ENCODE results near the gene CHTF18. TPM values are rescaled to one million over a fixed set of nuclear protein-coding genes. Genes with fewer than 3 reads are reported as not detected.
"Not testable (repeated sequence)": the region's sequence is repeated elsewhere in the genome, so short reads cannot be mapped to it uniquely, and the experiment has no call there.

CHTF18 gene
- total RNA-seq = 142 and 154 TPM in 2 replicates

GRCh38 chr16:788399-789126, at the start of gene CHTF18:
Gene CHTF18 (plus strand): TSS chr16:788620. CDS start chr16:788685, 65 bp downstream.
- intact Hi-C loops (cut with micrococcal nuclease) = loop anchor here (1.0 to 5.0 kb wide), 5 partner anchors 19 to 634 kb away; partner anchors contain the start of genes CIAO3, METTL26 and UQCC4
- Mint-ChIP-seq H3K4me1 (ENCODE audit: low read depth) (no peaks in the 10 kb centered on the region), H3K36me3 (ENCODE audit: low read depth) (peaks cover 7% of the 10 kb centered on the region), H3K27me3 (ENCODE audit: insufficient read depth) (no peaks in the 10 kb centered on the region), H3K4me3 (peak within 1 kb of the TSS; percentile 92), H3K27ac (peak within 1 kb of the TSS; percentile 79), H3K9me3 (no peaks in the 10 kb centered on the region)
- peak; percentile 92 for DNase-seq (ENCODE audit: low spot score)

DNA sequence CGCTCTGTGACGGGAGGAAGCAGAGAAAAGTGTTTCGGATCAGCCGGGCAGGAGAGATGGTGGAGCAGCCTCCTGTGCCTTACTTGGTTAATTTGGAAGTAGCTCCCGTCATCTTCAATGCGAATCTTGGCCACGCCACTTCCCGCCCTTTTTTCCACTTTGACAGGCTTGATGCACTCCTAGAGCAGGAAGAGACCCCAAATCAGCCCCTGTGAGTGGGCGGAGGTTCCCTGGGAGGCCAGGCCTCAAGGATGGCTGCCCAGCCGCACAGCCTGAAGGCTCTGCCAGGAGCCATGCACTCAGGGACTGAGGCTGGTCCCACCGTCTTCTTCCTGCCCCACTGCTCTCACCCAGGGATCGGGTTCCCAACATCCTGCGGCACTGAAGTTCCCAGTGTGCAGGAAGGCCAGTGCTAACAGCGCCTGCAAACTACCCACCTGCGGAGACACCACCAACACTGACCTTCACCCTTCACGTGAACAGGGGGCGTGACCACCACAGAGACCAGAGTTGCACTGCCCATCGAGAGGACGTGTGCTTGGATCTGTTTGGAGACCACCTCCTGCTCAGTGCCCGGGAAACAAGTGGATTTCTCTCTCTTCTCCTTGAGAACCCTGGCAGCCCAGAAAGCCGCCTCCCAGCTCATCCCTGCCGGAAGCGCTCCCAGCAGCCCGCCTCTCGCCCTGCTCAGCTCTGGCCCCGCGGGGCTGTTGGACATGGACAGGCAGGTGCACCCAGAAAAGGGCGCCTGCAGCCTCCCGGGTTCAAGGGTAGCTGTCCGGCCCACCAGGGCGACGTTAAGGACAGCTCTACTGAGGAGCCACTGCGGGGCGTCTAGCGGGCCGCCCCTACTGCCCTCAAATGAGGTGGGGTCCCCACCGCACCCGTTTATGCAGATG, 48.6 kb upstream of the CHTF18 start:
- no peaks in the 10 kb centered on the region for H3K27me3 Mint-ChIP-seq (ENCODE audit: insufficient read depth)
- peaks cover 17% of the 10 kb centered on the region for H3K4me1 Mint-ChIP-seq (ENCODE audit: low read depth)
- no peak overlapping the region for H3K27ac Mint-ChIP-seq
- no peaks in the 10 kb centered on the region for H3K9me3 Mint-ChIP-seq
- intact Hi-C loops (cut with micrococcal nuclease) = loop anchor here (1.0 to 10.0 kb wide), 4 partner anchors 43 to 235 kb away; partner anchors contain the start of genes CHTF18, LMF1 and RPUSD1
- H3K4me3 Mint-ChIP-seq = peak overlapping the region; percentile 85
- peaks cover 17% of the 10 kb centered on the region for H3K36me3 Mint-ChIP-seq (ENCODE audit: low read depth)
- DNase-seq (ENCODE audit: low spot score) = no peak

- no peak for DNase-seq (ENCODE audit: low spot score)
- H3K27me3 Mint-ChIP-seq (ENCODE audit: insufficient read depth) = no peaks in the 10 kb centered on the region
- peak overlapping the region; percentile 23 for H3K27ac Mint-ChIP-seq
- intact Hi-C loops (cut with micrococcal nuclease) = loop anchor here (1.0 to 10.0 kb wide), 3 partner anchors 47 to 234 kb away; partner anchors contain the start of genes CHTF18, LMF1 and RPUSD1
- no peaks in the 10 kb centered on the region for H3K9me3 Mint-ChIP-seq
- peaks cover 13% of the 10 kb centered on the region for H3K36me3 Mint-ChIP-seq (ENCODE audit: low read depth)
- peaks cover 14% of the 10 kb centered on the region for H3K4me1 Mint-ChIP-seq (ENCODE audit: low read depth)
- peak overlapping the region; percentile 85 for H3K4me3 Mint-ChIP-seq
These were observed 48.0 kb upstream of the CHTF18 start for GRCh38 chr16:740459-740763.

DNA sequence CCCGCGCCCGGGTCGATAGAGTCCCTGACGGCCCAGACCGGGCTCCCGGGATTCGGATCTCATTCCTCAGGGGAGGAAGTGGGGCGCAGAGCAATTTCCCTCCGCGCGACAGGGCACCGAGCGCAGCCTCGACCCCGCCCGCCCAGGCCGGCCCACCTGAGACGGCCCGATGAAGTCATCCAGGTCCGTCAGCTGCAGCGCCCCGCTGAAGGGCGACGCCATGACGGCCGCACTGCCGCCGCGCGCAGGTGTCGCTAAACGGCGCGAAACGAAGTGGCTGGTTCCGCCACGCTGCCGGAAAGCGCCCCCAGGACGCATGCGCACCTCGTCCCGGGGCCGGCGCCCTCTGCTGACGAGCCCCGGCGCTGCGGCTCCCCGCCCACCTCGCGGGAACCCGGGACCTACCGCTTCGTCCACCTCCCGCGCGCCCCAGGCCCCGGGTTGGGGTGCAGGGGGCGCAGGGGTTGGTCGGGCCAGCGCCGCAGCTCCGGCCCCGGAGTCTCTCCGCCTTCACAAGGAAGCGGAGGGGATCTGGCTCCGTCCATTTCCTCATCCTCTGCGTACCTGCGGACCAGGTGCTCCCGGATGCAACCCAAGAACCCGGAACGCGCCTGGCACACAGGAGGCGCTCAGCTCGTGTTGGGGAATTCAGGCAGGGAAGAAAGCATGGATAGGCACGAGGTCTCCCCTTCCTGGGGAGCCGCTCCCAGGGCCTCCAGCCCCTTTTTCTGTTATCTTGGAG, 47.5 kb upstream of the CHTF18 start, which contains the start of gene CIAO3:
TSS of gene CIAO3 (minus strand) at position 234 of the 742 bp plus-strand sequence. CDS start at position 222, 12 bp downstream.
- Mint-ChIP-seq H3K4me1 (ENCODE audit: low read depth) (peaks cover 9% of the 10 kb centered on the region), H3K27me3 (ENCODE audit: insufficient read depth) (no peaks in the 10 kb centered on the region), H3K36me3 (ENCODE audit: low read depth) (peaks cover 11% of the 10 kb centered on the region), H3K9me3 (no peaks in the 10 kb centered on the region), H3K4me3 (peak within 1 kb of the TSS; percentile 85), H3K27ac (peak within 1 kb of the TSS; percentile 73)
- DNase-seq (ENCODE audit: low spot score) = peak; percentile 92
- intact Hi-C loops (cut with micrococcal nuclease) = loop anchor here (1.0 to 10.0 kb wide), 3 partner anchors 46 to 234 kb away; partner anchors contain the start of genes CHTF18, LMF1 and RPUSD1

DNA sequence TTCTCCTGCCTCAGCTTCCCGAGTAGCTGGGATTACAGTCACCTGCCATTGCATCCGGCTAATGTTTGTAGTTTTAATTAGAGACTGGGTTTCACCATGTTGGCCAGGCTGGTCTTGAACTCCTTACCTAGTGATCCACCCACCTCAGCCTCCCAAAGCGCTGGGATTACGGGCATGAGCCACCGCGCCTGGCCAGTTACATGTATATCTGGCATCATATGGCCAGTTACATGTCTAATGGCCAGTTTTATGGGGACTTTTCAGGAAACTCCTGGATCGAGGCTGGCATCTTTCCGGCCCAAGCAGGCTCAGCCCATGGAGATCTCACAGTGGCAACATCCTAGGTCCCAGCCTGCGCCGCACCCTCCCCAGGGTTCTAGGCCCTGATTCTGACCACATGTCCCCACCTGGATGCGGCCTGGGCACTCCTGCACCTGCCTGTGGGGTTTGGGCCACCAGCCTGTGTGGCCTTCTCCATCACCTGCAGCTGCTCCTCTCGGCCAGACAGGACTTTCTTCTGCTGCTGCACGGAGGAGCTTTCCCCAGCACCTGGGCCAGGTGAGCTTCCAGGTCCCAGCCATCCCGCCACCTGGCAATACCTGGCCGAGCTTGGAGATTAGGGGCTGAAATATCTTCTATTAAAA, 46.3 kb upstream of the CHTF18 start:
- intact Hi-C loops (cut with micrococcal nuclease) = loop anchor here (5.0 to 10.0 kb wide), 2 partner anchors 45 to 233 kb away; partner anchors contain the start of genes CHTF18, LMF1 and RPUSD1
- no peaks in the 10 kb centered on the region for H3K9me3 Mint-ChIP-seq
- peak overlapping the region; percentile 80 for H3K4me3 Mint-ChIP-seq

GRCh38 chr16:742894-743293, 45.5 kb upstream of the CHTF18 start:
- H3K36me3 Mint-ChIP-seq (ENCODE audit: low read depth); H3K27ac Mint-ChIP-seq; H3K27me3 Mint-ChIP-seq (ENCODE audit: insufficient read depth); H3K4me1 Mint-ChIP-seq (ENCODE audit: low read depth); DNase-seq (ENCODE audit: low spot score); H3K9me3 Mint-ChIP-seq; H3K4me3 Mint-ChIP-seq: not testable (repeated sequence)
- intact Hi-C loops (cut with micrococcal nuclease) = loop anchor here (5.0 to 10.0 kb wide), 2 partner anchors 44 to 232 kb away; partner anchors contain the start of genes CHTF18, LMF1 and RPUSD1

More for the DNA sequence above, 46.3 kb upstream of the CHTF18 start:
- Mint-ChIP-seq H3K36me3 (ENCODE audit: low read depth) (peaks cover 7% of the 10 kb centered on the region), H3K27ac (no peak overlapping the region), H3K4me1 (ENCODE audit: low read depth) (peaks cover 4% of the 10 kb centered on the region), H3K27me3 (ENCODE audit: insufficient read depth) (no peaks in the 10 kb centered on the region)
- DNase-seq (ENCODE audit: low spot score) = no peak

- H3K36me3 Mint-ChIP-seq (ENCODE audit: low read depth) = peaks cover 2% of the 10 kb centered on the region
- no peak for DNase-seq (ENCODE audit: low spot score)
- no peak overlapping the region for H3K4me3 Mint-ChIP-seq
- no peaks in the 10 kb centered on the region for H3K27me3 Mint-ChIP-seq (ENCODE audit: insufficient read depth)
- H3K27ac Mint-ChIP-seq = no peak overlapping the region
- no peaks in the 10 kb centered on the region for H3K4me1 Mint-ChIP-seq (ENCODE audit: low read depth)
- no peaks in the 10 kb centered on the region for H3K9me3 Mint-ChIP-seq
- intact Hi-C loops (cut with micrococcal nuclease) = loop anchor here (5.0 to 10.0 kb wide), 2 partner anchors 43 to 231 kb away; partner anchors contain the start of genes CHTF18, LMF1 and RPUSD1
These were observed 44.5 kb upstream of the CHTF18 start for GRCh38 chr16:743794-744500.

DNA sequence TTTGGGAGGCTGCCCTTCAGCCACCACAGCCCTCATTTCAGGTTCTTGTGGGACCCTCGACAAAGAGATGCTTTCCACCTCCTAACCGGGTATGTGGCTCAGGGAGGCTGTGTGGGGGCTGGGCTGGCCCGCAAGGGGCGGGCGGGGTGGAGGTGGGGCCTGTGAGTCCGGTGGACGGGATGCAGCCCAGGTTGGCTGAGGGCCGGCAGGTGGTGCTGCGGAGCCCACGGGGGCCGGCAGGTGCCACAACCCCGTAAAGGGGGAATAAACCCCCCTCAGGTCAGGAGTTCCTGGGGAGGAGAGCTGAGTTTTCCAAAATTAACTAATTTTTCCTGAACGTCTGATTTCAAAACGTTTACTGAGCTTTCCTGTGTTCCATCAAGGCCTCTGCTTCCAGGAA, 42.7 kb upstream of the CHTF18 start:
- no peaks in the 10 kb centered on the region for H3K9me3 Mint-ChIP-seq

GRCh38 chr16:746637-747036, 41.8 kb upstream of the CHTF18 start:
- intact Hi-C loops (cut with micrococcal nuclease) = loop anchor here (10.0 kb wide), 1 partner anchor 228 kb away; the partner anchor contains the start of gene LMF1
- Mint-ChIP-seq H3K27me3 (ENCODE audit: insufficient read depth) (peaks cover 2% of the 10 kb centered on the region), H3K27ac (no peak overlapping the region), H3K4me3 (no peak overlapping the region), H3K9me3 (no peaks in the 10 kb centered on the region), H3K36me3 (ENCODE audit: low read depth) (no peaks in the 10 kb centered on the region), H3K4me1 (ENCODE audit: low read depth) (no peaks in the 10 kb centered on the region)
- no peak for DNase-seq (ENCODE audit: low spot score)

More for the DNA sequence above, 42.7 kb upstream of the CHTF18 start:
- Mint-ChIP-seq H3K36me3 (ENCODE audit: low read depth) (no peaks in the 10 kb centered on the region), H3K4me3 (no peak overlapping the region), H3K27me3 (ENCODE audit: insufficient read depth) (no peaks in the 10 kb centered on the region), H3K27ac (no peak overlapping the region), H3K4me1 (ENCODE audit: low read depth) (no peaks in the 10 kb centered on the region)
- intact Hi-C loops (cut with micrococcal nuclease) = loop anchor here (10.0 kb wide), 1 partner anchor 229 kb away; the partner anchor contains the start of gene LMF1
- no peak for DNase-seq (ENCODE audit: low spot score)

DNA sequence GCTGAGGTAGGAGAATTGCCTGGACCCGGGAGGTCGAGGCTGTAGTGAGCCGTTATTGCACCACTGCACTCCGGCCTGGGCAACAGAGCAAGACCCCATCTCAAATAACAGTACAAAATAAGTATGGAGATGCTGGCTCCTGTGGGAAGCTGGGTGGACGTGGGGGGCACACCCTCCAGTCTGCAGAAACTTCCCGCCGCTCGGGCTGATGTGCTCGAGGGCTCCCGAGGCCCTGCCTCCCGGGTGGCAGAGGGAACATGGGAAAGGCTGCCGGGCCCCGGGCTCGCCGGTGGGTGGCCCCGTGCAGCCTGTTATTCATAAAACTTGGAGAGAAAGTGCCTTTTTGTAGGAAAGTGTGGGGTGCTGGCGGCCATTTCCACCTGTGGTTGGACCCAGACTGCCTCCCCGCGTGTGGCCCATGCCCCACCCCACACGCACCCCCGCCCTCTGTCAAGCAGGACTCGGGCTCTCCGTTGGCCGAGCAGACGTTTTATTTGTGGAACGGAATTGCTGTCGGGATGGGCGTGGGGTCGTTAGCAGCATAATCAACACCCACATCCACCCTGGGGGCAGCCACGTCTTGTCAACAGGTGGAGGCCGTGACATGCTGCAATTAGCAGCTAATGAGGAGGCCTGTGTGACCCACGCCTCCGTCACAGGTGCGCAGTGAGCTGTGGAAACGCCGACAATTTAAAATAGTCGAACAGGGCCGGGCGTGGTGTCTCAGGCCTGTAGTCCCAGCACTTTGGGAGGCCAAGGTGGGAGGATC, 40.3 kb upstream of the CHTF18 start:
- Mint-ChIP-seq H3K27me3 (ENCODE audit: insufficient read depth) (peaks cover 2% of the 10 kb centered on the region), H3K27ac (no peak overlapping the region), H3K4me3 (no peak overlapping the region), H3K36me3 (ENCODE audit: low read depth) (no peaks in the 10 kb centered on the region), H3K9me3 (no peaks in the 10 kb centered on the region), H3K4me1 (ENCODE audit: low read depth) (no peaks in the 10 kb centered on the region)
- intact Hi-C loops (cut with micrococcal nuclease) = loop anchor here (10.0 kb wide), 1 partner anchor 227 kb away; the partner anchor contains the start of gene LMF1
- no peak for DNase-seq (ENCODE audit: low spot score)
